HG02623 (cell line): ENCODE measurements around the gene OR4F17.
"Not testable (repeated sequence)": the region's sequence is repeated elsewhere in the genome, so short reads cannot be mapped to it uniquely, and the experiment has no call there.

ENCODE experiments used
- ATAC-seq: cut with Tn5 transposase; IDR thresholded peaks from one replicate; pipeline ENCODE4 v1.9.1; 2021; ENCODE audit warnings: moderate library complexity; ENCODE audit not compliant: unreplicated experiment

Gene OR4F17, protein sequence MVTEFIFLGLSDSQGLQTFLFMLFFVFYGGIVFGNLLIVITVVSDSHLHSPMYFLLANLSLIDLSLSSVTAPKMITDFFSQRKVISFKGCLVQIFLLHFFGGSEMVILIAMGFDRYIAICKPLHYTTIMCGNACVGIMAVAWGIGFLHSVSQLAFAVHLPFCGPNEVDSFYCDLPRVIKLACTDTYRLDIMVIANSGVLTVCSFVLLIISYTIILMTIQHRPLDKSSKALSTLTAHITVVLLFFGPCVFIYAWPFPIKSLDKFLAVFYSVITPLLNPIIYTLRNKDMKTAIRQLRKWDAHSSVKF

DNA sequence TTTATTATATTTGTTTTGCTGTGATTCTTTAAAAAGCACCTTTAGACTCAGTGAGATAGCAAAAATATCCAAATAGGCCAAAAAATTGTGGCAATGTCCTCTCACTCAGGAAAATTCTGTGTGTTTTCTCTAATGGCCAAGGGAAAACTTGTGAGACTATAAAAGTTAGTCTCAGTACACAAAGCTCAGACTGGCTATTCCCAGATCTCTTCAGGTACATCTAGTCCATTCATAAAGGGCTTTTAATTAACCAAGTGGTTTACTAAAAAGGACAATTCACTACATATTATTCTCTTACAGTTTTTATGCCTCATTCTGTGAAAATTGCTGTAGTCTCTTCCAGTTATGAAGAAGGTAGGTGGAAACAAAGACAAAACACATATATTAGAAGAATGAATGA, at the start of gene OR4F17:
TSS of gene OR4F17 (plus strand) at position 301 of the 400 bp plus-strand sequence. CDS start 3,575 bp downstream, outside the sequence.
- ATAC-seq = not testable (repeated sequence)

- not testable (repeated sequence) for ATAC-seq
Measured at GRCh38 chr19:70793-71192, 36.1 kb upstream of the OR4F17 start.

DNA sequence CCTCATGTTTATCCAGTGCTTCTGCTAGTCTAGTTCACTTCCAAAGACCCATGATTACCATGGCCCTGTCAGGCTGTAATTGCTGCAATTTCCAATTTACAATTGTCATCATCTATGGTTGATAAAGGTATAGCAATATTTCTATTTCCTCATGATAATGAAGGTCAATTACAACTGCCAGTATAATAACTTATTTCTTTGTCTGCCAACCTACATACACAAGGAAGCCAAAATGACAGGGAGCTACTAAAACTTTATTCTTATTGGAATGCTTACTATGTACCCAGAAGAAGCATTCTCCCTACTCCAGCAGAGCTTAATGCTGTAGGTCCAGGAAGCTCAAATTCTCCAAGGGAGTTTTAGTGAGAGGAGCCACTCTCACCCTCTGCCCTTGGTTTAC, 24.0 kb upstream of the OR4F17 start:
- not testable (repeated sequence) for ATAC-seq

GRCh38 chr19:83626-84025, 23.3 kb upstream of the OR4F17 start:
- ATAC-seq = not testable (repeated sequence)

- not testable (repeated sequence) for ATAC-seq
Measured at GRCh38 chr19:90678-91077, 16.2 kb upstream of the OR4F17 start.

DNA sequence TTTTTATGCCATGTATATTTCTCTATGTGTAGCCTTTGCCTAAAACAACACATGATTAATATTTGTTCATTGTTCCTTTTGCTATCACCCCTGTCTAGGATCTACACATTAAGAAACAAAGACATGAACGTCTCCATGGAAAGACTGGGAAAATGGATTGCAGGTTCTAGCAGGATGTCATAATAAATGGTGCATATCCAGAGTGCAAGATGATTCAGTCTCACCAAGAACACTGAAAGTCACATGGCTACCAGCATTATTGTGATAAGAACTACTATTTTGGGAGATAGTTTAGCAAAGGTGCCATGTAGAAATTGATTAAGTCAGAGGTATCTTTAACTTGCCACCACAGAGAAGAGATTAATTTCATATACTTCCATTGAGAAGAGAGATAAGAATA, 12.1 kb upstream of the OR4F17 start:
- ATAC-seq = not testable (repeated sequence)

GRCh38 chr19:97647-98046, 9.3 kb upstream of the OR4F17 start:
- ATAC-seq = not testable (repeated sequence)

DNA sequence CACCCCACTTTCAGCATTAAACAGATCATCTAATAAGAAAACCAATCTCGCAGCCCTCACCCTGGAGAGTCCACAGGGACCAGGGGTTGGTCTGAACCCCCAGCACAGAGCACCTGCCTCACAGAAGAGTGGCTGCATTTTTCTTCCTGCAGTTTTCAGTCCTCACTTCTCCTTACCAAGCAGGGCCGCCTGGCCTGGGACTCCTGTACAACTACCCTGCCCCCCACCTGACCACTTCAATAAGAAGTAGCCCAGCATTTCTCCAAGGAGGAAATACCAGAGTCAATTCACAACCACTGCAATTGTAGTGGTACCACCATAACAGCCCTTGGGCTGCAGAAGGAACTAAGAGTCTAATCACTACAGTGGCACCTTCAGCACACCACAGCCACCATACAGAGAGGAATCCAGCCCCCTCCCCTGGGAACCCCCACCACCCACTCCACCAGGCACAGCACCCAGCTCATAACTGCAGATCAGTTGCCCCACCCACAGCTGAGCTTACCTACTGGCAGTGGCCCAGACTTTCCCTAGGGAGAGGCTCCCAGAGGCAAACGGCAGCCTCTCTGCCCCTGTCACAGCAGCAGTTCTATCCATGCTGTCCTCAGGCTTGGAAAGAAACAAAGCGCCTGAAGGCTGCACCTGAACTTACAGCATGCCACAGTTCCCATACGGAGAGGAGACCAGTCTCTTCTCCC, 13.7 kb downstream of the OR4F17 start:
- ATAC-seq = not testable (repeated sequence)
